HepG2 (cell line): Measurements from ENCODE around the gene ARHGAP23. TPM values are rescaled to one million over a fixed set of nuclear protein-coding genes. Genes with fewer than 3 reads are reported as not detected.

Experiments
- DBP ChIP-seq: sonication (generic); formaldehyde crosslinking; IDR thresholded peaks from 2 replicates; pipeline ENCODE4 v1.4.0; 2020; ENCODE audit warnings: missing genetic modification reagents; ENCODE audit errors: not compliant biosample characterization
- ETV5 ChIP-seq: IDR thresholded peaks from 2 replicates; pipeline ENCODE4 v1.6.1; 2018; ENCODE audit warnings: missing biosample characterization, missing genetic modification reagents, inconsistent platforms, borderline replicate concordance
- FOXM1 ChIP-seq: sonication (generic); formaldehyde crosslinking; IDR thresholded peaks from 2 replicates; pipeline ENCODE4 v1.5.0; 2020; ENCODE audit warnings: missing genetic modification reagents
- FOXO1 ChIP-seq: sonication (generic); formaldehyde crosslinking; IDR thresholded peaks from 2 replicates; pipeline ENCODE4 v1.4.0; 2020; ENCODE audit warnings: missing genetic modification reagents
- FOXP4 ChIP-seq: sonication (generic); formaldehyde crosslinking; IDR thresholded peaks from 2 replicates; pipeline ENCODE4 v1.4.0; 2020; ENCODE audit warnings: missing genetic modification reagents
- HNRNPL ChIP-seq: fragments of 200-400 bp; formaldehyde crosslinking; IDR thresholded peaks from 2 replicates; pipeline ENCODE4 v1.6.1; 2017; ENCODE audit warnings: mild to moderate bottlenecking, low read depth, low read length
- HNRNPLL ChIP-seq: fragments of 200-400 bp; formaldehyde crosslinking; IDR thresholded peaks from 2 replicates; pipeline ENCODE4 v1.6.1; 2017; ENCODE audit warnings: mild to moderate bottlenecking, low read depth, low read length; ENCODE audit not compliant: poor library complexity, severe bottlenecking
- KAT7 ChIP-seq: IDR thresholded peaks from 2 replicates; pipeline ENCODE4 v1.6.1; 2018; ENCODE audit warnings: borderline replicate concordance, missing compliant biosample characterization
- KMT2A ChIP-seq: sonication (generic); formaldehyde crosslinking; IDR thresholded peaks from 2 replicates; pipeline ENCODE4 v1.4.0; 2020; ENCODE audit warnings: missing genetic modification reagents
- NFYC ChIP-seq: IDR thresholded peaks from 2 replicates; pipeline ENCODE4 v1.6.1; 2016; ENCODE audit warnings: missing genetic modification reagents, missing compliant biosample characterization
- PRMT3 ChIP-seq: sonication (generic); formaldehyde crosslinking; IDR thresholded peaks from 2 replicates; pipeline ENCODE4 v1.8.1; 2022; ENCODE audit warnings: low read depth, mild to moderate bottlenecking, moderate library complexity, missing genetic modification reagents, borderline replicate concordance
- SOX13 ChIP-seq, 3 experiments: fragments of 450-650 bp in 1 of 3; sonication (generic) in 1 of 3; formaldehyde crosslinking in 1 of 3; IDR thresholded peaks in 2 of 3; conservative IDR thresholded peaks in 1 of 3; 2 replicates each; pipeline versions ENCODE4 v1.5.0 to v1.6.1; 2016 to 2020; ENCODE audit warnings: antibody characterized with exemption in 1 of 3, mild to moderate bottlenecking in 1 of 3, missing compliant biosample characterization in 1 of 3, missing genetic modification reagents in 1 of 3, moderate library complexity in 1 of 3
- TAF1 ChIP-seq: sonication (generic); formaldehyde crosslinking; IDR thresholded peaks from 2 replicates; pipeline ENCODE4 v1.4.0; 2020; ENCODE audit warnings: missing genetic modification reagents
- TEF ChIP-seq: sonication (generic); formaldehyde crosslinking; IDR thresholded peaks from 2 replicates; pipeline ENCODE4 v1.5.0; 2020; ENCODE audit warnings: missing genetic modification reagents
- THAP11 ChIP-seq: IDR thresholded peaks from 2 replicates; pipeline ENCODE4 v1.6.1; 2016; ENCODE audit warnings: missing biosample characterization, missing genetic modification reagents
- TSC22D2 ChIP-seq: sonication (generic); formaldehyde crosslinking; IDR thresholded peaks from 2 replicates; pipeline ENCODE4 v1.5.1; 2020; ENCODE audit warnings: missing genetic modification reagents, mild to moderate bottlenecking, borderline replicate concordance
- ZFX ChIP-seq: sonication (generic); formaldehyde crosslinking; IDR thresholded peaks from 2 replicates; pipeline ENCODE4 v1.4.0; 2020; ENCODE audit warnings: mild to moderate bottlenecking, low read depth, missing genetic modification reagents, moderate library complexity
- ZNF121 ChIP-seq: sonication (generic); formaldehyde crosslinking; IDR thresholded peaks from 2 replicates; pipeline ENCODE4 v1.5.0; 2020; ENCODE audit warnings: mild to moderate bottlenecking, missing genetic modification reagents
- ZNF34 ChIP-seq: sonication (generic); formaldehyde crosslinking; IDR thresholded peaks from 2 replicates; pipeline ENCODE4 v1.4.0; 2020; ENCODE audit warnings: mild to moderate bottlenecking, missing genetic modification reagents, borderline replicate concordance
- ZNF576 ChIP-seq: sonication (generic); formaldehyde crosslinking; IDR thresholded peaks from 2 replicates; pipeline ENCODE4 v1.4.0; 2020; ENCODE audit warnings: mild to moderate bottlenecking, missing genetic modification reagents
- ZNF704 ChIP-seq: sonication (generic); formaldehyde crosslinking; IDR thresholded peaks from 2 replicates; pipeline ENCODE4 v1.8.1; 2023; ENCODE audit warnings: mild to moderate bottlenecking, inconsistent platforms, moderate library complexity, missing genetic modification reagents, borderline replicate concordance
- ZNF776 ChIP-seq: sonication (generic); formaldehyde crosslinking; IDR thresholded peaks from 2 replicates; pipeline ENCODE4 v1.4.0; 2020; ENCODE audit warnings: mild to moderate bottlenecking, missing genetic modification reagents
- ZNF792 ChIP-seq: IDR thresholded peaks from 2 replicates; pipeline ENCODE4 v1.6.1; 2016
- ZNF878 ChIP-seq: sonication (generic); formaldehyde crosslinking; IDR thresholded peaks from 2 replicates; pipeline ENCODE4 v1.8.1; 2023; ENCODE audit warnings: mild to moderate bottlenecking, missing genetic modification reagents, moderate library complexity
- polyA plus RNA-seq, 8 experiments: library from polyadenylated mRNA; depleted of rRNA in 3 of 8; stranded (reverse) in 7 of 8; unstranded in 1 of 8; fragments of >200 nt; fragmentation: Illumina TruSeq in 4 of 8; extraction: Trizol in 4 of 8; gene quantifications; 2 replicates each; pipeline versions ENCODE4 v1.2.1 to v1.2.3, GENCODE V29; 2011 to 2016; ENCODE audit warnings: low read depth in 4 of 8, missing spikeins in 1 of 8, mixed read lengths in 1 of 8; ENCODE audit not compliant: insufficient read depth in 1 of 8
- total RNA-seq, 5 experiments: library from RNA; depleted of rRNA; stranded (reverse); fragments of >200 nt; fragmentation: Illumina TruSeq; extraction: Trizol; gene quantifications; 2 replicates each; pipeline ENCODE4 v1.2.3, GENCODE V29; 2016; ENCODE audit warnings: low read depth in 1 of 5

ARHGAP23 gene
- total and polyA plus RNA-seq, 2 of the 13 experiments (the other 11 are each of a cell fraction or from before 2014, with no cell fraction given) = 0.03 TPM; not detected in 1

- TF ChIP-seq ETV5 (CRISPR knock-in tag) (peak; percentile 50; the same call in 1 of the 2 replicates), FOXM1 (CRISPR knock-in tag) (no peak), THAP11 (CRISPR knock-in tag) (peak; percentile 82; the same call in 1 of the 2 replicates), ZNF776 (CRISPR knock-in tag) (peak; percentile 12; the same call in 1 of the 2 replicates), ZNF576 (CRISPR knock-in tag) (no peak), DBP (CRISPR knock-in tag) (no peak), SOX13 (IDR thresholded peaks at IDR 0.05) (no peak), SOX13 (CRISPR knock-in tag; conservative IDR thresholded peaks at IDR 0.05 in 1 of 2, IDR thresholded peaks at IDR 0.05 in 1 of 2) (peak in 1 of 2 experiments; percentile 87; a peak in 2 of 4 replicates), ZNF704 (CRISPR knock-in tag) (no peak; the same call in 1 of the 2 replicates), PRMT3 (no peak), HNRNPLL (peak; percentile 21), ZNF121 (CRISPR knock-in tag) (no peak), HNRNPL (peak; percentile 82; the same call in 1 of the 2 replicates), NFYC (CRISPR knock-in tag) (0 out of 2 replicates have a peak, but pooled peaks have one; percentile 3), ZFX (CRISPR knock-in tag) (peak; percentile 96), KMT2A (CRISPR knock-in tag) (no peak), KAT7 (CRISPR knock-in tag) (no peak), ZNF878 (CRISPR knock-in tag) (peak; percentile 85), FOXP4 (no peak), FOXO1 (no peak), ZNF34 (0 out of 2 replicates have a peak, but pooled peaks have one; percentile 68), TSC22D2 (no peak), TEF (CRISPR knock-in tag) (peak; percentile 85), ZNF792 (CRISPR knock-in tag) (0 out of 2 replicates have a peak, but pooled peaks have one; percentile 38), TAF1 (CRISPR knock-in tag) (peak; percentile 70; the same call in 1 of the 2 replicates)
Observed at GRCh38 chr17:38415250-38416194, 12.7 kb upstream of the ARHGAP23 start (continued).
